ENCODE measurements around the gene SORCS3. TPM values are rescaled to one million over a fixed set of nuclear protein-coding genes. Genes with fewer than 3 reads are reported as not detected.

SORCS3 gene
- total RNA-seq, 4 donors from 2014 or later: not detected

DNA sequence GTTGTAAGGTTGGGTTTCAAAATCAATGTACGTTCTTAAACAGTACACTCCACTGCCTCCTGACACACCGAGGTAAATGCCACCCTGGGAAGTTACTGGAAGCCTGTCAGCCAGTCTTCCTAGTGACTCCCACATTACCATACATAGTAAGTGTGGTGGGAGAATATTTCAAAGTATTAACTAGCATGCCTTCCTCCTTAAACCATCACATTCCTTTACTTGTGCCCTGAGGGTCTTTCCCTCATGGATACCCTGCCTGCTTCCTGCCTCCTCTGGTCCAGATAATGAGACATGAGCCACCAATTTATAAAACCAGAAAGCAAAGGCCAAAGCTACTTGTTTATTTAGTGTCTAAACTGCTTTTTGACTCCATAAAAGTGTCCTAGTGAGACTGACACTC lies 23.3 kb upstream of the SORCS3 start:
- TF ChIP-seq POLR2A (IDR thresholded peaks at IDR 0.05): no peak
- TF ChIP-seq, protein P1, sequence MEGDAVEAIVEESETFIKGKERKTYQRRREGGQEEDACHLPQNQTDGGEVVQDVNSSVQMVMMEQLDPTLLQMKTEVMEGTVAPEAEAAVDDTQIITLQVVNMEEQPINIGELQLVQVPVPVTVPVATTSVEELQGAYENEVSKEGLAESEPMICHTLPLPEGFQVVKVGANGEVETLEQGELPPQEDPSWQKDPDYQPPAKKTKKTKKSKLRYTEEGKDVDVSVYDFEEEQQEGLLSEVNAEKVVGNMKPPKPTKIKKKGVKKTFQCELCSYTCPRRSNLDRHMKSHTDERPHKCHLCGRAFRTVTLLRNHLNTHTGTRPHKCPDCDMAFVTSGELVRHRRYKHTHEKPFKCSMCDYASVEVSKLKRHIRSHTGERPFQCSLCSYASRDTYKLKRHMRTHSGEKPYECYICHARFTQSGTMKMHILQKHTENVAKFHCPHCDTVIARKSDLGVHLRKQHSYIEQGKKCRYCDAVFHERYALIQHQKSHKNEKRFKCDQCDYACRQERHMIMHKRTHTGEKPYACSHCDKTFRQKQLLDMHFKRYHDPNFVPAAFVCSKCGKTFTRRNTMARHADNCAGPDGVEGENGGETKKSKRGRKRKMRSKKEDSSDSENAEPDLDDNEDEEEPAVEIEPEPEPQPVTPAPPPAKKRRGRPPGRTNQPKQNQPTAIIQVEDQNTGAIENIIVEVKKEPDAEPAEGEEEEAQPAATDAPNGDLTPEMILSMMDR (IDR thresholded peaks at IDR 0.05 in 4 of 5, conservative IDR thresholded peaks at IDR 0.05 in 1 of 5): no peak
- Histone ChIP-seq H3K27me3 (no peaks in the 10 kb centered on the region), H3K27ac (no peak overlapping the region), H3K4me3 (no peak overlapping the region), H3K4me1 (no peaks in the 10 kb centered on the region), H3K9me3 (no peaks in the 10 kb centered on the region), H3K36me3 (no peaks in the 10 kb centered on the region)
- intact Hi-C loops (cut with DNase I; ENCODE audit: low total_unique reads): no loop called here
- ATAC-seq (no peak), DNase-seq (no peak)
- in situ Hi-C loops (cut with MboI; ENCODE audit: low sequenced_read_pairs in 4 of 4): no loop called here

DNA sequence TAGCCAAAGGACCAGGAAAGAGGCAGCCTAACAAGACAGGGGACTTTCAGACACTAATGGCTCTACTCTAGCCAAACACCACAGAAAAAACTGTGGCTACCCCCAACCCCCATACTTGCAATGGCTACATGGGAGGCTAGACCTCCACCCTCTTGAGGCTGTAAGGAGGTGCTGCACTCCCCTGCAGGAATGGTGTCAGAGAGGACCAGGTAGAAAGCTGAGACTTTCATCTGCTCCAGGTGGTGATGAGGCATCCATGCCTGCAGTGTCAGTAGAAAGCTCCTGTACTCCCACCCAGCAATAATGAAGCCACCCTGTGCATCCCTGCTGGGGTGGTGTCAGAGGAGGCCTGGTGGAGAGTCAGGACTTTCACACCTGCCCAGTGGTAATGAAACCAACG lies 18.9 kb upstream of the SORCS3 start:
- Histone ChIP-seq H3K9me3 (no peaks in the 10 kb centered on the region), H3K36me3 (no peaks in the 10 kb centered on the region), H3K4me3 (no peak overlapping the region), H3K4me1 (no peaks in the 10 kb centered on the region), H3K27me3 (no peaks in the 10 kb centered on the region), H3K27ac (no peak overlapping the region)
- DNase-seq (no peak), ATAC-seq (no peak)
- in situ Hi-C loops (cut with MboI; ENCODE audit: low sequenced_read_pairs in 4 of 4): no loop called here
- intact Hi-C loops (cut with DNase I; ENCODE audit: low total_unique reads): no loop called here
- TF ChIP-seq, protein P1 (IDR thresholded peaks at IDR 0.05 in 4 of 5, conservative IDR thresholded peaks at IDR 0.05 in 1 of 5): no peak
- no peak for TF ChIP-seq POLR2A (IDR thresholded peaks at IDR 0.05)

DNA sequence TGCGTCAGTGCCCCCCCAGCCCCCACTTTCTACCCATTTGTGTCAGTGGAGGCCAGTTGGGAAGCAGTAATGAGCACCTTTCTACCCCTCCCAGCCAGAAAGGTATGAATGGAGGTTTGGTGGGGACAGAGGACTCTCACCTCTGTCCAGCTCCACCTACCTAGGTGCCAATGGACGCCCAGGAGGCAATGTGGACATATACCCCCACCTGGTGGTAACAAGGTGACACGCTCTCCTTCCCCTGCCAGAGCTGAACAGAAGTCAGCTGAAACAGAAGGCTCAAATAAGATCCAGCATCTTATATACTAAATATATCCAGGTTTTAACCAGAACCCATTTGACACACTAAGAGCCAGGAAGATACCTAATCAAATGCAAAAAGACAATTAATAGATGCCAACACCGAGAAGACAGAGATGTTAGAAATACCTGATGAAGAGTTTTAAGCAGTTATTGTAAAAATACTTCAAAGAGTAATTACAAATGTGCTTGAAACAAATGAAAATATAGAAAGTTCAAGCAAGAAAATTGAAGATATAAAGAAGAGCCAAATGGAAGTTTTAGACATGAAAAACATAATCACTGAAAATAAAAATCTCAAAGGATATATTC lies 18.4 kb upstream of the SORCS3 start:
- TF ChIP-seq POLR2A (IDR thresholded peaks at IDR 0.05): no peak
- TF ChIP-seq, protein P1 (IDR thresholded peaks at IDR 0.05 in 4 of 5, conservative IDR thresholded peaks at IDR 0.05 in 1 of 5): no peak
- Histone ChIP-seq H3K4me3 (no peak overlapping the region), H3K27ac (no peak overlapping the region), H3K27me3 (no peaks in the 10 kb centered on the region), H3K4me1 (no peaks in the 10 kb centered on the region), H3K9me3 (no peaks in the 10 kb centered on the region), H3K36me3 (no peaks in the 10 kb centered on the region)
- in situ Hi-C loops (cut with MboI; ENCODE audit: low sequenced_read_pairs in 4 of 4): no loop called here
- intact Hi-C loops (cut with DNase I; ENCODE audit: low total_unique reads): no loop called here
- ATAC-seq (no peak), DNase-seq (no peak)

DNA sequence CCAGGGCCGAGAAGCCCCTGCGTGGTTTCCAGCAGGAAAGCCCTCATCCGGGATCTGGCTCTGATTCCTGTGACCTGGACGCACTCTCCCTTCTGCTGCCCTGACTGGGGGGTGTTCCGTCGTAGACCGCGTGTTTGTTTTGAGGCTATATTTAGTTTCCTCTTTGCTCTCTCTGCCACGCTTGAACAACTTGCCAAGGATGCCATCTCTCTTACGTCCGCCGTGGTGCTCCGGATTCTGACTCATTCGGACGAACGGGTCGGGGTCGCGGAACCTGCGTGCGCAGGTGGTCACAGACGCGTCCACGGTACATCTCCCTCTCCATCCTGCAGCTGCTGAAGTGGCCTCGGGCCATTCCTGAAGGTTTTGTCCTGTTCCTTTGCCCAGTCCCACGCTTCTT lies 10.4 kb upstream of the SORCS3 start:
- DNase-seq: no peak
- Histone ChIP-seq H3K27me3 (peaks cover 0 to 2% (median 0%) of the 10 kb centered on the region in 3 donors), H3K4me3 (no peak overlapping the region), H3K4me1 (no peaks in the 10 kb centered on the region), H3K36me3 (no peaks in the 10 kb centered on the region), H3K9me3 (no peaks in the 10 kb centered on the region), H3K27ac (no peak overlapping the region)
- no peak for TF ChIP-seq POLR2A (IDR thresholded peaks at IDR 0.05)
- TF ChIP-seq, protein P1 (IDR thresholded peaks at IDR 0.05 in 4 of 5, conservative IDR thresholded peaks at IDR 0.05 in 1 of 5): no peak
- no peak for ATAC-seq
- intact Hi-C loops (cut with DNase I; ENCODE audit: low total_unique reads) (no loop called here), in situ Hi-C loops (cut with MboI; ENCODE audit: low sequenced_read_pairs in 4 of 4) (no loop called here)

DNA sequence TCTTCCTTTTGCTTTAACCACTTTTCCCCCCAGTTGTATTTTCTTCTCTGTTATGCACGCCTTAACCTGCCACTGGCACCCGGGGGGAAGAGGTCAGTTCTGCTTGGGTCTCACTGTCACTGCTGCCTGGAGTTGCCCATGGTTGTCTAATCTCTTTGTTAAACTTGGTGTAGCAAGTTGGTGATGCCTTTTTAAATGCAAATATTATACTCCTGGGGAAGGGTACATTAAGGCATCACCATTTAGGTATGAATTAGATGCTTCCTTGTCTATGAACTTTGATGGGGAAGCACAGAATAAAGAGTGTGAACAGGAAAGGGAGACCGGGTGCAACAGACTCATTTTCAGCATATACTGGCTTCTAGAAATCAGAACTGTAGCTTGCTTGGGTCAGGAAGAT lies 9.1 kb upstream of the SORCS3 start:
- Histone ChIP-seq H3K4me1 (no peaks in the 10 kb centered on the region), H3K4me3 (no peak overlapping the region), H3K36me3 (no peaks in the 10 kb centered on the region), H3K27me3 (peaks cover 4 to 8% (median 5%) of the 10 kb centered on the region in 3 donors), H3K27ac (no peak overlapping the region), H3K9me3 (no peaks in the 10 kb centered on the region)
- no peak for DNase-seq
- ATAC-seq: no peak
- intact Hi-C loops (cut with DNase I; ENCODE audit: low total_unique reads) (no loop called here), in situ Hi-C loops (cut with MboI; ENCODE audit: low sequenced_read_pairs in 4 of 4) (no loop called here)
- TF ChIP-seq, protein P1 (IDR thresholded peaks at IDR 0.05 in 4 of 5, conservative IDR thresholded peaks at IDR 0.05 in 1 of 5): no peak
- no peak for TF ChIP-seq POLR2A (IDR thresholded peaks at IDR 0.05)
